Activated CD8-positive, alpha-beta memory T cell treated with anti-CD3 and anti-CD28 coated beads for 4 hours (primary cell): ENCODE results near the gene RTL10.

Experiments
- DNase-seq, 2 donors: peaks; one replicate each; pipeline ENCODE4 v3.0.0-alpha.2; 2020; ENCODE audit warnings: low read depth in 2 of 2

Gene RTL10

GRCh38 chr22:19808873-19809478 lies 45.7 kb downstream of the RTL10 start:
- no peak for DNase-seq

GRCh38 chr22:19807914-19808872 lies 46.5 kb downstream of the RTL10 start:
- no peak for DNase-seq

GRCh38 chr22:19807161-19807913 lies 47.3 kb downstream of the RTL10 start:
- no peak for DNase-seq

- DNase-seq: no peak
These were observed 48.2 kb downstream of the RTL10 start for GRCh38 chr22:19806213-19807160.

- DNase-seq: no peak
These were observed 48.9 kb downstream of the RTL10 start for GRCh38 chr22:19805821-19806212.
